Fibroblast of mammary gland (primary cell): ENCODE measurements around the gene RBPJ.
A peak's percentile ranks its signal among the peaks of the same experiment; 100 is the strongest.
"Not testable (repeated sequence)": the region's sequence is repeated elsewhere in the genome, so short reads cannot be mapped to it uniquely, and the experiment has no call there.

Experiments used
- DNase-seq: peaks from one replicate; pipeline ENCODE4 v3.0.0-alpha.2; 2010; ENCODE audit warnings: low read depth
- H3K4me3 ChIP-seq: 2 replicates; pipeline ENCODE4 v1.5.1; 2011; ENCODE audit warnings: low read depth, mild to moderate bottlenecking, low read length, moderate library complexity; ENCODE audit not compliant: control insufficient read depth
- CTCF ChIP-seq: conservative IDR thresholded peaks from 2 replicates; pipeline ENCODE4 v1.5.1; 2011; ENCODE audit warnings: low read depth, low read length, inconsistent platforms; ENCODE audit not compliant: control insufficient read depth, insufficient read depth

Gene RBPJ

GRCh38 chr4:26346203-26346620, 25.4 kb downstream of the RBPJ start:
- no peak overlapping the region for H3K4me3 ChIP-seq

GRCh38 chr4:26349496-26349895, 28.7 kb downstream of the RBPJ start:
- TF ChIP-seq CTCF = no peak
- no peak overlapping the region for H3K4me3 ChIP-seq
- DNase-seq = peak; percentile 41

More at GRCh38 chr4:26346203-26346620, 25.4 kb downstream of the RBPJ start:
- TF ChIP-seq CTCF = no peak
- peak; percentile 42 for DNase-seq

GRCh38 chr4:26351685-26352084, 30.9 kb downstream of the RBPJ start:
- no peak overlapping the region for H3K4me3 ChIP-seq
- TF ChIP-seq CTCF = no peak

GRCh38 chr4:26354491-26354890, 33.7 kb downstream of the RBPJ start:
- no peak overlapping the region for H3K4me3 ChIP-seq
- no peak for TF ChIP-seq CTCF
- DNase-seq = no peak

More at GRCh38 chr4:26351685-26352084, 30.9 kb downstream of the RBPJ start:
- no peak for DNase-seq

GRCh38 chr4:26355392-26356052, 34.7 kb downstream of the RBPJ start:
- no peak overlapping the region for H3K4me3 ChIP-seq
- no peak for TF ChIP-seq CTCF
- DNase-seq = no peak

- no peak overlapping the region for H3K4me3 ChIP-seq
- DNase-seq = peak; percentile 32
- TF ChIP-seq CTCF = no peak
These were observed 35.3 kb downstream of the RBPJ start for GRCh38 chr4:26356081-26356501.

GRCh38 chr4:26359521-26359920, 38.7 kb downstream of the RBPJ start:
- not testable (repeated sequence) for H3K4me3 ChIP-seq, DNase-seq
